ENCODE data around the gene DAPK2.

The DAPK2 gene

DNA sequence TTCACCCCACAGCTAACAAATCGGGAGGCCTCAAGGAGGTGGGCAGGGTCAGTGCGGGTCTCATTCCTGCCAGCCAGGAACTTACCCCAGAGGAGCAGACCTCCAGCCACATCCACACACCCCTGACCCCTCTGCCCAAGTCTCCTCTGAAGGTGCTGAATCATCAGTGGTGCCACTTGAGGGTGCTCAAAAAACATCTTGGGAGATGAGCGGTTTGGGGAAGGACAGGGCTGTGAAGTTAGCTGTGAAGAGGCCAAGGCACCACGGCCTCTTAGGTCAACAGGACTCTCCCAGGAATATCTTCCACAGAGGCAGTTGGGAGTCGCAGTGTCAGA lies 1.2 kb downstream of the DAPK2 start:
- TF ChIP-seq CTCF (conservative IDR thresholded peaks at IDR 0.05; ENCODE audit: control insufficient read depth, insufficient read depth, low read depth, low read length) = no peak
- no peak overlapping the region for H3K4me3 ChIP-seq (ENCODE audit: control insufficient read depth, low read depth, low read length)
- no peak for DNase-seq (ENCODE audit: low read depth)

DNA sequence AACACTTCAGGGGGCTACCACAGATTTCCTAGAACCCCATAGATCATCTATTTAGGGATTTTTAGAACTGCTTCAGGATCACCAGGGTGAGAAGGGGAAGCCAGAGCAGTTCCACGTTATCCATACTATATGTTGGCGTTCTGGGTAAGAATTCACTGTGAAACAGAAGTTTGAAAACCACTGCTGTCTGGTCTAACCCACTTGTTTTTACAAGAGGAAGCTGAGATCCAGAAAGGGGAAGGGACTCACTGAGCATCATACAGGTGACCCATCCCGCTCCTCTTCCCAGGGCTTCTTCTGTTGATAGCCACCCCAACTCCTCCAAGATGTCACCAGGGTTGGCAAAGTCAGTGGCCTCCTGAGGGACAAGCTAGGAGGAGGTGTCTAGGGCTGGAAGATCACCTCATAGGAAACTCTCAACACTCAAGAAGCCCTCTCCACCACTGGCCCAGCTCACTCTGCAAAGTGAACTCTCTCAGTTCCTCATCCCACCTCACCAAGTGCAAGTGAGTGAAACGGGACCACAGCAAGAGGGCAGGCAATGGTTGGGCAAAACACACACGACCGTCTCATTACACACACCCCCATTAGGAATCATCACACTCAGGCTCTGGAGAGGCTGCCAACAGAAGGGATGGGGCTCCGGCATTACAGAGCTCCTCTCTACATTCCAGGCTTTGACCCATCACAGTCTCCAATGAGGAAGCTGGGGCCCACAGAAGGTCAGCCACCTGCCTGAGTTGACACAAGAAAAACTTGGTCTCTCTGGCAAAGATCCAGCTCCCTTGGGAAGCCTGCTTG lies 1.8 kb downstream of the DAPK2 start:
- no peak overlapping the region for H3K4me3 ChIP-seq (ENCODE audit: control insufficient read depth, low read depth, low read length)
- TF ChIP-seq CTCF (conservative IDR thresholded peaks at IDR 0.05; ENCODE audit: control insufficient read depth, insufficient read depth, low read depth, low read length) = no peak
- DNase-seq (ENCODE audit: low read depth) = no peak

DNA sequence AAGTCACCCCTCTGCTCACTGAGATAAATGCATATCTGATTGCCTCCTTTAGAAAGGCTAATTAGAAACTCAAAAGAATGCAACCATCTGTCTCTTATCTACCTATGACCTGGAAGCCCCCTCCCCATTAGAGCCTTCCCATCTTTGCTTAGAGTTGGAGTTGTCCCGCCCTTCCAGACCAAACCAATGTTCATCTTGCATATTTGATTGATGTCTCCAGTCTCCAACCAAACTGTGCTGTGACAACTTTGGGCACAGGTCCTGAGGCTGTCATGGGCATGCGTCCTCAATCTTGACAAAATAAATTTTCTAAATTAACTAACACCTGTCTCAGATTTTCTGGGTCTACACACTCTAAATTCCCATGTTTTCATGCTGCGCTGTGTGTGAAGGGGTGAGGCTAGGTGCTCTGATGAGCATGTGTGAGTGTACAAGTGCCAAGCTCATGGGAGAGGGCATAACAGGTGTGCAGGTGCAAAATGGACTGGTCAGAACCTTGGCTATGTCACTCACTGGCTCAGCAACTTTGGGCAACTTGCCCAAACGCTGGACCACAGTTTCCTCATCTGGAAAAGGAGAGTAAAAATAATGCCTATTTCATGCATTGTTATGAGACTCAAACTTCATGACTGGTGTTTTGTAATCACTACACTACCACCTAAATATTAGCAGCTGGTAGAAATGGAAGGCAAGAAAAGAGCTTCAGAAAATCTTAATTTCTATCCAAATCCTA lies 7.2 kb downstream of the DAPK2 start:
- TF ChIP-seq CTCF (conservative IDR thresholded peaks at IDR 0.05; ENCODE audit: control insufficient read depth, insufficient read depth, low read depth, low read length) = no peak
- no peak for DNase-seq (ENCODE audit: low read depth)
- H3K4me3 ChIP-seq (ENCODE audit: control insufficient read depth, low read depth, low read length) = no peak overlapping the region

- no peak overlapping the region for H3K4me3 ChIP-seq (ENCODE audit: control insufficient read depth, low read depth, low read length)
- DNase-seq (ENCODE audit: low read depth) = no peak
- no peak for TF ChIP-seq CTCF (conservative IDR thresholded peaks at IDR 0.05; ENCODE audit: control insufficient read depth, insufficient read depth, low read depth, low read length)
Observed at GRCh38 chr15:64037966-64038365, 8.3 kb downstream of the DAPK2 start.

- DNase-seq (ENCODE audit: low read depth) = no peak
- H3K4me3 ChIP-seq (ENCODE audit: control insufficient read depth, low read depth, low read length) = no peak overlapping the region
Observed at GRCh38 chr15:64037116-64037515, 9.2 kb downstream of the DAPK2 start.

DNA sequence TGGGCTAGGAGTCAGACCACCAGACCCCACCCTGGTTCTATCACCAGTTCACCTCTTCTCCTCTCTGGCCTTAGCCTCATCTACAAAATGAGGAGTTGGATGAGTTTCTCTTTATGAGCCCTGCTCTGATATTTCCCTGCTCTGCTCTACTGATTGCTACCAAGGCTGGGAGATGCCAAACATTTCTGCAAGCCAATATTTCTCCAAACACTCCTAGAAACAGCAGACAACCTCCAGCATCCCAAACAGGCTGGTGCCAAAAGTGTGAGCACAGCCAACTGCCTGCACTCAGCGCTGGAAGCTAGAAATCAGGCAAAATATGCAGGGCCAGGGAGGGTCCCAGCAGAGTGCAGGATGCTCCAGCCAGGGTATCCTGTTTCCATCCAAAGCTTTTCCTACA lies 10.8 kb downstream of the DAPK2 start:
- no peak for TF ChIP-seq CTCF (conservative IDR thresholded peaks at IDR 0.05; ENCODE audit: control insufficient read depth, insufficient read depth, low read depth, low read length)
- H3K4me3 ChIP-seq (ENCODE audit: control insufficient read depth, low read depth, low read length) = no peak overlapping the region
- DNase-seq (ENCODE audit: low read depth) = no peak

More at GRCh38 chr15:64037116-64037515, 9.2 kb downstream of the DAPK2 start:
- no peak for TF ChIP-seq CTCF (conservative IDR thresholded peaks at IDR 0.05; ENCODE audit: control insufficient read depth, insufficient read depth, low read depth, low read length)
